Measurements from ENCODE around the gene C6orf118. TPM values are rescaled to one million over a fixed set of nuclear protein-coding genes. Genes with fewer than 3 reads are reported as not detected.

Gene C6orf118
- total RNA-seq, result not detected

- no peak for DNase-seq
- H3K9me3 Mint-ChIP-seq, result peaks cover 3% of the 10 kb centered on the region
- H3K27me3 Mint-ChIP-seq, result no peaks in the 10 kb centered on the region
- POLR2A ChIA-PET, result no interaction called here
- no peak within 1 kb of the TSS for H3K4me3 Mint-ChIP-seq
- H3K4me1 Mint-ChIP-seq, result no peaks in the 10 kb centered on the region
- H3K27ac Mint-ChIP-seq, result no peak within 1 kb of the TSS
- no peaks in the 10 kb centered on the region for H3K36me3 Mint-ChIP-seq (ENCODE audit: low read depth)
- CTCF ChIA-PET, result no interaction called here
These were observed at the start of gene C6orf118 for GRCh38 chr6:165308926-165309731. Gene C6orf118, minus strand, starts transcription at chr6:165309605. Its CDS starts 19 bp downstream, at chr6:165309586.

GRCh38 chr6:165345700-165346099 lies 36.3 kb upstream of the C6orf118 start:
- Mint-ChIP-seq H3K4me1 (no peaks in the 10 kb centered on the region), H3K27ac (no peak overlapping the region), H3K36me3 (ENCODE audit: low read depth) (no peaks in the 10 kb centered on the region), H3K4me3 (no peak overlapping the region), H3K9me3 (peaks cover 9% of the 10 kb centered on the region), H3K27me3 (no peaks in the 10 kb centered on the region)
- POLR2A ChIA-PET, result no interaction called here
- no peak for DNase-seq
- CTCF ChIA-PET, result no interaction called here

- Mint-ChIP-seq H3K27me3 (no peaks in the 10 kb centered on the region), H3K27ac (no peak overlapping the region), H3K36me3 (ENCODE audit: low read depth) (no peaks in the 10 kb centered on the region), H3K4me1 (no peaks in the 10 kb centered on the region), H3K9me3 (peaks cover 3% of the 10 kb centered on the region), H3K4me3 (no peak overlapping the region)
- CTCF ChIA-PET, result no interaction called here
- DNase-seq, result no peak
- POLR2A ChIA-PET, result no interaction called here
These were observed 31.1 kb upstream of the C6orf118 start for GRCh38 chr6:165340532-165340931.

GRCh38 chr6:165325609-165326008 lies 16.2 kb upstream of the C6orf118 start:
- no peak overlapping the region for H3K4me3 Mint-ChIP-seq
- no peaks in the 10 kb centered on the region for H3K27me3 Mint-ChIP-seq
- POLR2A ChIA-PET, result no interaction called here
- H3K36me3 Mint-ChIP-seq (ENCODE audit: low read depth), result no peaks in the 10 kb centered on the region
- no peak for DNase-seq
- CTCF ChIA-PET, result no interaction called here
- H3K4me1 Mint-ChIP-seq, result no peaks in the 10 kb centered on the region
- no peak overlapping the region for H3K27ac Mint-ChIP-seq
- H3K9me3 Mint-ChIP-seq, result peaks cover 12% of the 10 kb centered on the region

GRCh38 chr6:165321555-165322145 lies 12.2 kb upstream of the C6orf118 start:
- Mint-ChIP-seq H3K27ac (no peak overlapping the region), H3K27me3 (no peaks in the 10 kb centered on the region), H3K4me1 (no peaks in the 10 kb centered on the region), H3K9me3 (peaks cover 17% of the 10 kb centered on the region), H3K4me3 (no peak overlapping the region), H3K36me3 (ENCODE audit: low read depth) (no peaks in the 10 kb centered on the region)
- DNase-seq, result no peak
- POLR2A ChIA-PET, result no interaction called here
- CTCF ChIA-PET, result no interaction called here

GRCh38 chr6:165321150-165321549 lies 11.7 kb upstream of the C6orf118 start:
- no peaks in the 10 kb centered on the region for H3K27me3 Mint-ChIP-seq
- no peaks in the 10 kb centered on the region for H3K4me1 Mint-ChIP-seq
- H3K36me3 Mint-ChIP-seq (ENCODE audit: low read depth), result no peaks in the 10 kb centered on the region
- POLR2A ChIA-PET, result no interaction called here
- no peak overlapping the region for H3K4me3 Mint-ChIP-seq
- peaks cover 17% of the 10 kb centered on the region for H3K9me3 Mint-ChIP-seq
- DNase-seq, result no peak
- CTCF ChIA-PET, result no interaction called here
- H3K27ac Mint-ChIP-seq, result no peak overlapping the region

GRCh38 chr6:165317723-165318122 lies 8.3 kb upstream of the C6orf118 start:
- POLR2A ChIA-PET, result no interaction called here
- Mint-ChIP-seq H3K4me3 (no peak overlapping the region), H3K36me3 (ENCODE audit: low read depth) (no peaks in the 10 kb centered on the region), H3K4me1 (no peaks in the 10 kb centered on the region), H3K27me3 (no peaks in the 10 kb centered on the region), H3K27ac (no peak overlapping the region), H3K9me3 (peaks cover 11% of the 10 kb centered on the region)
- no peak for DNase-seq
- CTCF ChIA-PET, result no interaction called here

GRCh38 chr6:165306955-165307354 lies 2.5 kb downstream of the C6orf118 start:
- ChIA-PET CTCF (no interaction called here), POLR2A (no interaction called here)
- DNase-seq, result no peak
- Mint-ChIP-seq H3K9me3 (peaks cover 9% of the 10 kb centered on the region), H3K36me3 (ENCODE audit: low read depth) (no peaks in the 10 kb centered on the region), H3K27ac (no peak overlapping the region), H3K27me3 (no peaks in the 10 kb centered on the region), H3K4me1 (no peaks in the 10 kb centered on the region), H3K4me3 (no peak overlapping the region)

GRCh38 chr6:165301372-165302246 lies 7.8 kb downstream of the C6orf118 start:
- Mint-ChIP-seq H3K4me3 (no peak overlapping the region), H3K36me3 (ENCODE audit: low read depth) (no peaks in the 10 kb centered on the region)

GRCh38 chr6:165300422-165300936 lies 8.9 kb downstream of the C6orf118 start:
- ChIA-PET POLR2A (no interaction called here), CTCF (no interaction called here)
- Mint-ChIP-seq H3K27ac (no peak overlapping the region), H3K4me3 (no peak overlapping the region), H3K4me1 (no peaks in the 10 kb centered on the region), H3K27me3 (no peaks in the 10 kb centered on the region), H3K36me3 (ENCODE audit: low read depth) (no peaks in the 10 kb centered on the region), H3K9me3 (peaks cover 27% of the 10 kb centered on the region)
- DNase-seq, result no peak

More at GRCh38 chr6:165301372-165302246, 7.8 kb downstream of the C6orf118 start:
- POLR2A ChIA-PET, result no interaction called here
- Mint-ChIP-seq H3K4me1 (no peaks in the 10 kb centered on the region), H3K9me3 (peaks cover 22% of the 10 kb centered on the region), H3K27ac (no peak overlapping the region), H3K27me3 (no peaks in the 10 kb centered on the region)
- DNase-seq, result no peak
- CTCF ChIA-PET, result no interaction called here

- no peaks in the 10 kb centered on the region for H3K4me1 Mint-ChIP-seq
These were observed 10.5 kb downstream of the C6orf118 start for GRCh38 chr6:165298875-165299274.

GRCh38 chr6:165298402-165298801 lies 11.0 kb downstream of the C6orf118 start:
- H3K4me1 Mint-ChIP-seq, result no peaks in the 10 kb centered on the region
- POLR2A ChIA-PET, result no interaction called here
- H3K27me3 Mint-ChIP-seq, result no peaks in the 10 kb centered on the region
- H3K27ac Mint-ChIP-seq, result no peak overlapping the region
- DNase-seq, result no peak
- peaks cover 27% of the 10 kb centered on the region for H3K9me3 Mint-ChIP-seq
- CTCF ChIA-PET, result no interaction called here
- no peak overlapping the region for H3K4me3 Mint-ChIP-seq
- H3K36me3 Mint-ChIP-seq (ENCODE audit: low read depth), result no peaks in the 10 kb centered on the region

More at GRCh38 chr6:165298875-165299274, 10.5 kb downstream of the C6orf118 start:
- DNase-seq, result no peak
- Mint-ChIP-seq H3K4me3 (no peak overlapping the region), H3K36me3 (ENCODE audit: low read depth) (no peaks in the 10 kb centered on the region), H3K27ac (no peak overlapping the region), H3K9me3 (peaks cover 27% of the 10 kb centered on the region), H3K27me3 (no peaks in the 10 kb centered on the region)
- CTCF ChIA-PET, result no interaction called here
- POLR2A ChIA-PET, result no interaction called here

- H3K36me3 Mint-ChIP-seq (ENCODE audit: low read depth), result no peaks in the 10 kb centered on the region
- H3K9me3 Mint-ChIP-seq, result peaks cover 15% of the 10 kb centered on the region
- ChIA-PET CTCF (no interaction called here), POLR2A (no interaction called here)
- H3K4me3 Mint-ChIP-seq, result no peak overlapping the region
- no peaks in the 10 kb centered on the region for H3K27me3 Mint-ChIP-seq
- no peak for DNase-seq
- no peak overlapping the region for H3K27ac Mint-ChIP-seq
- no peaks in the 10 kb centered on the region for H3K4me1 Mint-ChIP-seq
These were observed 16.7 kb downstream of the C6orf118 start for GRCh38 chr6:165292657-165293056.
